A549 treated with CpdA at 1 μM for 4 hours (cell line): ENCODE results near the gene ACOT11. TPM values are rescaled to one million over a fixed set of nuclear protein-coding genes. Genes with fewer than 3 reads are reported as not detected.

Source experiments
- total RNA-seq: library from RNA; stranded (reverse); fragments of 200-300 nt; extraction: Qiagen RNA extraction; gene quantifications from 5 replicates; pipeline ENCODE4 v1.2.3, GENCODE V29; 2022; ENCODE audit warnings: low read depth

ACOT11 gene
- total RNA-seq: 1.4 to 2.3 TPM (median 2.1 TPM) in 5 replicates

DNA sequence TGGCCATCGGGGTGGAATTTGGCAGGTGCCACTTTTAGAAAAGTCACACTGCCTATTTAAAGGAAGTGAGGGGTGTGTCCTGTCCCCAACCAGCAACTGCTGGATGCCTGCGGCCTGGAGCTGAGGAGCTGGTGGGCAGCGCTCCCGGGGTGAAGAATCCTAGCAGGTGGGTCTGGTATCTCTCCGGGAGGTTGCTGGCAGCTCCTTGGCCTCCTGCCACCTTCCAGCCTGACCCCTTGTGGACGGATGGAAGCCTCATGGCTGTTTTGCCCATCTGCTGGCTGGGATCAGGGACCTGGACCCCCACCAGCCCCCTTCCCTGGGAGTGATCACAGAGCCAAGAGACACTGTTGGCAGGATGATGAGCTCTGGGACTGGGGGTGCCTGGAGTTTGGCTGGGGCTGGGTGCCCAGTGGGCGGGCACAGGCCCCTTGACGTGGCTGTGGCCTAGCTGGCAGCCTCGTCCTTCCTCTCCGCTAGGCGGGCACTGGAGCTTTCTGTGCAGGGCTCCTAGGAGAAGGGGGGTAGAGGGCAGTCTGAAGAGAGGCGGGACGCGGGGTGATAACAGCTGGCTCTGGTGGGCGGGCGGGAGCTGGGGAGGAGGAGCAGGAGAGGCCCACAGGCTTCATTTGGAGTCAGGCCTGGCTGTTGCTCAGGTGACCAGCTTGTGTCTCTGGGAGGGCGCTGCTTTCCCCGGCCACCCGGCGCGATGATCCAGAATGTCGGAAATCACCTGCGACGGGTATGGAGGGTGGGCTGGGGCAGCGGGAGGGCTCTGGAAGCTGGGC lies at the start of gene ACOT11:
TSS of gene ACOT11 (plus strand) at position 628 of the 788 bp plus-strand sequence. CDS start at position 710, 82 bp downstream.

DNA sequence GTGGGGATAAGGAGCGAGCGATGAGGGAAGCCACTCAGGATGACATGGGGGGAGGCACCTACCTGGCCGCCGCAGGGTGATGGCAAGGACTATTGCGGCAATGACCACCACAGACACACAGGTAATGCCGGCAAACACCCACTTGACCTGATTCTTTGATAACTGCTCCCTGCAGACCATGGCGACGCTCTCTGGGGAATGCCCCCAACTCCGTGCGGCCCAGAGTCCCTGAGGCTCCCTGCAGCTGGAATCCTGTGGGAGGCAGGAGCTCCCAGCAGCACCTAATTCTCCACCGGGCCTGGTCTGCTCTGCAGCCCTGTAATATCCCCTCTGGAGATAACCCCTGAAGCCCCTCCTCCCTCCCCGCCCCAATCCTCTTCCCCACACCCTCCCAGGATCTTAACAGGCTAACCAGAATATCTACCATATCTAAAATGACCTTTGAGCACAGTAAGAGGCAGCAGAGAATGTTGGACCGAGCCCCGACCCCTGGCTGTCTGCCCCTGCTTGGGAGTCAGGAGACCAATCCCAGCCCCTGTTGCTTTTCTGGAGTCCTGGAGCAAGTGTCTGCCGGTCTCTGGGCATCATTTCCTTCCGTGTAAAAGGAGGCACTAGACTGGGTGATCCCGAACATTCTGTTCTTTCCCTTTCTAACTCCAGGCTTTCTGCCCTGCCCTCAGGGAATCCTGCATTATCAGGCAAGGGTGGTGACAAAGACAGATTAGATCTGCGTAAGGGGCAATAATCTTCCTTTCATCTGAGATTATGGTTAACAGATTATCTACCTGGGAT lies 75.4 kb downstream of the ACOT11 start, which contains the start of gene FAM151A:
TSS of gene FAM151A (minus strand) at position 310 of the 792 bp plus-strand sequence. CDS start at position 180, 130 bp downstream.

DNA sequence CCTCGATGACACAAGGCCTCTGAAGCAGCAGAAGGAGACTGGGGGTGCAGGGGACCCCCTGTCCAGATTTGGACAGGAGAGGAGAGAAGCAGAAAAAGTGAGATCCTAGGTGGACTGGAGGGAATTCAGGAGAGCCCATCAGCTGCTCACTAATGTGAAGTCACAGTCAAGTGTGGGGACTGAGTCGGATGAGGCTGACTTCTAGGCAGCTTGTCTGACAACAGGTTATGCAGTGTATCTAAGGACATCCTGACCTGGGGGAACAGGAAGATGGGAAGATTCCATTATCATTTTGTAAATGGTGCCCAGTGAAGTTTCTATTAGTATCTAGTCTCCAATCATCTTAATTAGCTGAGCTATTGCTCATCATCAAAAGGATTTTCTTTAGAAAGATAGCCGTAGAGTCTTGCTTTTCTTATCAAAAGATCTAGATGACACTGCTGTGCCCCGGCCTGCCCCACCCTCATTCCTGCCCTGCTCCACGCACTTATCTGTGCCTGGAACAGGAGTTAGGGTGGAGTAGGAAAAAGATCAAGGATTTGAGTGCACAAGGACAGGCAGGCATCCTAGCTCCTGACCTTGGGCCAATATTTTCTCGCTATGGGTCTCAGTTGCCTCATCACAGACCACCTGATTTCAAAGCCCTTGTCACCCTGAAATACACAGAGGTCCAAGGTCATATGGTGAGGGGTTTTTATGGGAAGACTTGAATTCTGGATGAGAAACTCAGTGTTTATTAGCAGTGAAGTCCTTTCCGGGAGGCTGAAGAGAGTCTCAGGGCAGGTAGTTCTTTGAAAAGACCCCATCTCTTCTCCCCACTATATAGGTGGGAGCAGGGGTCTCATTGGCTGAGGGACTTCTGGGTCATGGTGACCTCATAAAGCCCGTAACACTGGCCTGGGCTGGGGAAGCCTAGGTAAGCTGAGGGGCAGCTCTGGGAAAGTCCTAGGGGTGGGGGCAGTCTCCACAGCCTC lies 93.1 kb downstream of the ACOT11 start, which contains the start of gene MROH7:
TSS of gene MROH7 (plus strand) at position 924 of the 974 bp plus-strand sequence. CDS start 11,141 bp downstream, outside the sequence.

Other genes starting within 250 kb of the ACOT11 start
- 9.1 to 11.3 TPM (median 10.3 TPM) in 5 replicates for gene SSBP3, start 141.8 kb upstream of the ACOT11 start, total RNA-seq
- not detected in 5 replicates for gene FAM151A, start 75.3 kb downstream of the ACOT11 start, total RNA-seq
- not detected in 5 replicates for gene MROH7, start 93.6 kb downstream of the ACOT11 start, total RNA-seq
- gene TTC4, start 167.6 kb downstream of the ACOT11 start, total RNA-seq: 29.0 to 41.6 TPM (median 30.6 TPM) in 5 replicates
- gene PARS2, start 216.3 kb downstream of the ACOT11 start, total RNA-seq: 3.8 to 5.9 TPM (median 4.9 TPM) in 5 replicates